Inferior parietal cortex (tissue), 1 donor: ENCODE data around the gene SMAD6.

Experiments used
- DNase-seq: peaks from one replicate; pipeline ENCODE4 v3.0.0-alpha.2; 2016; ENCODE audit errors: extremely low spot score

Gene SMAD6

DNA sequence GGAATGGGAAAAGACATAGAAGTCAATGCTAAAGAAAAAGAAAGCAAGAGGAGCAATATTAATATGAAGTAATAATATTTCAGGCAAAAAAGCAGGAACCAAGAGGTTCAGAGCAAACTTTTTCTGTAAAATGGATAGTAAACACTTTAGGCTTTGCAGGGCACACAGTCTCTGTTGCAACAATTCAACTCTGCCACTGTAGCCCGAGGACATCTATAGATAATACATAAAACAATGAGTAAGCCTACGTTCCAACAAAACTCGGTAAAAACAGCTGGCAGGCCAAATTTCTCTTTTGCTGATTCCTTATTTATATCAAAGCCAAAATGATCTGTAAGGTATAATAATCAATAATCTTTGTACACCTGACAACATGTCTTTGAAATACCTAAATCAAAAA lies 56.8 kb downstream of the SMAD6 start:
- no peak for DNase-seq

DNA sequence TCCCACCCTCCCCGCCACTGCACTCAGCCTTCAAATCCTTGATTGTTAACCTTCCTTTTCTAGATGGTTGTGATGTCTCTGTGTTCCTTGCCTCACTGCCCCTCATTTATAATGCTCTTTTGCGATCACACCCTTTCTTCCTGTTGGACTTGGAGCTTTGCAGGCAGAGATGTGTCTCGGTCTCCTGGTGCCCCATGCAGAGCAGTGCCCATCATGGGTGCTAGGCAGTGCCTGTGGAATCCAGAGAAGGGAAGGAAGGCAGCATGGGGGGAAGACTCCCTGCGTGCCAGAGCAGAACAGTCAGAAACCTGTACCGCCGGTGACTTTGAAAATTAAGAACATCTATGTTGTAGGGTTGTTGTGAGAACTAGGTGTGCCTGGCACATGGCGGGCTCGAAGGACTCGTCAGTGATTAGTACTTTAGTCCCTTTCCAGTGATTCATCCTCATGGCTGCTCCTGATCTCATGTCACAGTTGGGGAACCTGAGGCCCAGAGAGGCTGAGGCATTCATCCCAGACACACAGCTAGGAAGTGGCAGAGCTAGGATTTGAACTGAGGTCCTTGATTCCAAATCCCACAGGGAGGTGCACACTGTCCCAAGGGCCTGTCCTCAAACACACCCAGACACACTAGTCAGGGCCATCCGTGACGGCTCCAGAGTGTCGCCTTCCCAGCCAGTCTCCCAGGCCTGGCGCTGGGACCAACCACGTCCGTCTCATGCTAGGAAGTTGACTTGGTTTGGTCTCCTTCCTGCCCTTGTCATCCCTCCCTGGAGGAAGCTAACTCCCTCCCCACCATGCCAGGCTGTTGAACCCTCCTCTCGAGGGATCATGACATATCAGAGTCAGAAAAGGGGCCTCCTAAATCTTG lies 58.3 kb downstream of the SMAD6 start:
- DNase-seq = no peak

DNA sequence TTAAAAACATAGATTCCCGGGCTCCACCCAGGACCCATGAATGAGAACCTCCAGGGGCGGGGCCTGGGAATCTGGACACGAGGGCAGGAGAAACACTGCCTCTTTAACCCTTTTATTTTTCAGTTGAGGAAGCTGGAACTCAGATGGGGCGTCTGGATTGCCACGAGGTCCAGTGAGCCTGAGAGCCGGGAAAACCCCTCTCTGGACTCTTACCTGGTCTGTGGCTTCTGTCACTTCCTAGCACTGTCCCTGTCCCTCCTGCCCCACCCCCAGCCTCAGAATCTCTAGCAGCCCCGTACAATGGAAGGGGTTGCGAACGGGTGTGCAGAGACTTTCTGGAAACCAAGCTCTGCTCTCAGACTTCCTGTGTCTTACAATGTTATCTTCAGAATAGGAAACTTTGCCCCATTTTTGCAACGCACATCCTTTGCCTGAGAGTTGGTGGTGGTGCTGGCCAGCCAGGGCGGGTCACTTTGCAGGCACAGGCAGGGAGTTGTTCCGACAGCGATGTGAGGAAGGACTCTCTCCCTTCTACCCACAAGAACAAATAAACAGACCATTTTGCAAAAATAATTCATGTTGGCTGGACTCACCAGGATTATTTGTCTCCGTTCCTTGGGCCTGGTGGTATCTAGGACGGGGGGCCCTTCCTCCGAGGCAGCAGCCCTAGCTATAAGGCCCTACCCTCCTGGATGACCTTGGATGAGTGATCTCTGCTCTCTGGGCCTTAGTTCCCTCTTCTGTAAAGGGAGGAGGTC lies 59.1 kb downstream of the SMAD6 start:
- no peak for DNase-seq

DNA sequence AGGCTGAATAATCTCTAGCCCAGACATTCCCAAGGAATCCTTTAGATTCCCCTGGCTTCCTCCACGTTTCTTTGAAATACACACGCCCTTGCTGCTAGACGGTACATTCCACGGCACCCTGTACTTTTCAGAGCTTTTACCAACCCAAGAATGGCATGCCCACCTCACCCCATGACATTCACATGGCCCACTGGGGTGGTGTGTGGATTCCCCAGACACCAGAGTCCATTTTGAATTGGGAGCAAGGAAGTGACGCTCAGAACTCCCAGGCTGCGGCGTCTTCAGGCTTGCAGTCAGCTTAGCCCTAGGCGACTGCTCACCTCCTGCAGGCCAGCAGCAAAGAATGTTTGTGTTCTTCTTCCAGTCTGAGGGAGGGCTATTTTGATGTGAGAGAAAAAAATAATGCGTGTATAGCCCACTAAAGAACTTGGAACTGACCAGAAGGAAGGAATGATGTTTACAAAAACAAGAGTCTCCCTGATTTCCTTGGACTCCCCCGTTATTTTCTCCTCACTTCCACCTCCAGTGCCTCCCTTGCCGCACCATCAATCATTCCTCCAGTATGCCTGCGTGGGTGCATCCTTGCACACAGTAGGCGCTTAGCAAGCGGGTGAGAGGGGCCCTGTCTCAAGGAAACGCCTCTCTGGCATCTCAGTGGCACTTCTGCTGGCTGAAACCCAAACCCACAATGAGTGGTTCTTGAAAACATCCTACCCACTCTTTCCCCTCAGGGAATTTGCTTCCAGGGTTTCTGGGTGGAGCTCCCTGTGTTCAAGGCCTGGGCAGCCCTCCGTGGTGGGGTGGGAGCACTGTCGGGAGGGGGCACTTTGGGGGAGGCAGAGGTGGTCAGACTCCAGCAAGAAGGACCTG lies 59.9 kb downstream of the SMAD6 start:
- DNase-seq = no peak

DNA sequence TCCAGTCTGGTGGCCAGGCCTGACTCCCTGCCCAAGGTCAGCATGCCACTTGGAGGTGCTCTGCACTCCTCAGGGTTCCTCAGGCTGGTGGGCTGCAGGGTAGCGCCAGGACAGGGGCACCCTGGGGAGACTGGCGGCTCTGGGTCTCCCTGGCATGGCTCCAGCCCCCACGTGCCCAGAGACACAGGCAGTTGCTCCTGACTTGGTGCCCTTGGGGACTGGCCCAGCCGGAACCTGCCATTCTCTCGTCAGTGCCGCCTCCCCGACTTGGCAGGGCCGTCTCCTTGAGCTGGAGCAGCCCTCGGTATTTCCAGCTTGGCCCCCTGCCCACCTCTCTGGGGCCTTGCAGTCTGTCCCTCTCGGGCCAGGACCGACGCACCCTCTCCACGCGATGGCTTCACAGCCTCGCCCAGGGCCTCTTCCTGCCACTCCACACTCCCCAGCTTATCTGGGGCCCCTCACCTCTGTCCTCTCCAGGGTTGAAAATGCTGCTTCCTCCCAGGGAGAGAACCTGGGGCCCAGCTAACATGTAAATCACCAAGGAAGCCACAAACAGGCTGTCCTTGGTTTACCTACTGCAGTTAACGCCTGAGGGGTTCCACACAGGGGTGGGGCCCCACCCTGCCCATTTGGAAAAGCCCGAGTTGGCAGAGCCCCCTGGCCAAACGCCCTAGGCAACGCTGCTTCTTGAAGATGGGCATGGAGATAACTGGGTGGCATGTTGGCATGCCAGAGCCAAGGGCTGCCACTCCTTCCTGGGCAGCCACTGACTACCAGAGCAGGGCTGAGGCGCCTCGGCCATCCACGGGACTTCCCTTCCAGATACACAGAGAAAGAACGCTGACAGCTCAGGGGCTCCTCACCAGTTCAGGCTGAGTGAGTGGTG lies 61.4 kb downstream of the SMAD6 start:
- no peak for DNase-seq

DNA sequence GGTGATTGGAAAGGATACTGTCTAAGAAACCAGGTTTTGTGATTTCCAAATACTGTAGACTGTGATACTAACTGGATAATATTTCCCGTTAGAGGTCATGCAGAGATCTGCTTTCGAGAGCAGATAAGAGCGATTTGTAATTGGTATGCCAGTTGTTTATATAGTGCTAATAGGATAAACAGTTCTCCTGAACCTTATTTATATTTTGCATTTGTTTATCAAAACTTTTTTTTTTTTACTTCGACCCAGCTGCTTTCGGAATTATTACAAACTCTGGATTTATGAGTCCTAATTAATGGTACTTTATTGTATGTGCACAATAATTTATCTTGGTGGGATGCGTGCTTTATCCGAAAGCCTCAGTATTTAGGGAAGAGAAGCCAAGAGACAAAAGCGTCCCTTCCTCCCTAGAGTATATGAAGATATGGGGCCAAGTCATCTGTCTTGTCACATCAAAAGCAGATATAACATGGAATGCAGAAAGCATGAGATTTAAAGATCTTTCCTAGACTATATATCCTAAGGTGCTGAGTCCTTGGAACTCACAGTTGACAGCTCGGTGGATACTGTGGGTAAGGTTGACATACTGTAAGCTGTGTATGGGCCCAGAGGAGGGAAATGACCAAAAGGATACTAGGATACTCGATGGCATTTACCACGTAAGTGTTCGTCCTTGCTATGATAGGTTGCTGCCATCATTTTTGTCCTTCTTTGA lies 62.2 kb downstream of the SMAD6 start:
- no peak for DNase-seq

DNA sequence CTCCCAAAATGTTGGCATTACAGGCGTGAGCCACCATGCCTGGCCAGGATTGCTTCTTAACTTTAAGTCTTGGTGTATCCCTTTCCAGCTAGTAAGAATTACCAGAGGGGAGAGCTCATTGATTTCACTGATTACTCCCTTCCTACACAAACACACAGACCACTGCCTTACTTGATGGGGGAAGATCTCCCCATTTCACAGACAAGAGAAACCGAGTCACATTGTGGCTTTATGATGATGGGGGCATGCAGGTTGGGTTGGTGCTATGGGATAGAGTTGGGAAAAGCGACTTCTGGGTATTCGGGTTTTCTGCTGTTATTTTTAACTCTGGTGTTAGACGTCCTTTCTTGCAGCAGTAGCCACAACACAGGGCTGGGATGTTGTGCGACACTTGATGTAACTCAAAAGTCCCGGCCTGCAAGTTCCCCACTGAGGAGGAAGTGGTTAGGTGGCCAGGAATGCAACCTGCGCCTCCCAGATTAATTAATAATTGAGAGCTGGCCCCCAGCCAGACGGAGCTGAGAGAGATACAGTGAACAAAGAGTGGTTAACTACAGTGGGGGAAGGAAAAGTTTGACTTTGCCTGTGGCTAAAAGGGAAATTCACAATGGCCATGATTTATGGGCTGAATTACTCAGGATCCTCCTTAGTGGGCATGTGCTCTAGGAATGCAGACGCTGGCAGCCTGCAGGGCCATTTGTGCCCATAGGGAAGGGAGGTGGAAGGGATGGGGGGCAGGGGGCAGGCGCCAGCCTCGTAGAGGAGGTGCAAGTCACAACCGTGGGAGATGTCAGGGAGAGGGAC lies 63.6 kb downstream of the SMAD6 start:
- no peak for DNase-seq

DNA sequence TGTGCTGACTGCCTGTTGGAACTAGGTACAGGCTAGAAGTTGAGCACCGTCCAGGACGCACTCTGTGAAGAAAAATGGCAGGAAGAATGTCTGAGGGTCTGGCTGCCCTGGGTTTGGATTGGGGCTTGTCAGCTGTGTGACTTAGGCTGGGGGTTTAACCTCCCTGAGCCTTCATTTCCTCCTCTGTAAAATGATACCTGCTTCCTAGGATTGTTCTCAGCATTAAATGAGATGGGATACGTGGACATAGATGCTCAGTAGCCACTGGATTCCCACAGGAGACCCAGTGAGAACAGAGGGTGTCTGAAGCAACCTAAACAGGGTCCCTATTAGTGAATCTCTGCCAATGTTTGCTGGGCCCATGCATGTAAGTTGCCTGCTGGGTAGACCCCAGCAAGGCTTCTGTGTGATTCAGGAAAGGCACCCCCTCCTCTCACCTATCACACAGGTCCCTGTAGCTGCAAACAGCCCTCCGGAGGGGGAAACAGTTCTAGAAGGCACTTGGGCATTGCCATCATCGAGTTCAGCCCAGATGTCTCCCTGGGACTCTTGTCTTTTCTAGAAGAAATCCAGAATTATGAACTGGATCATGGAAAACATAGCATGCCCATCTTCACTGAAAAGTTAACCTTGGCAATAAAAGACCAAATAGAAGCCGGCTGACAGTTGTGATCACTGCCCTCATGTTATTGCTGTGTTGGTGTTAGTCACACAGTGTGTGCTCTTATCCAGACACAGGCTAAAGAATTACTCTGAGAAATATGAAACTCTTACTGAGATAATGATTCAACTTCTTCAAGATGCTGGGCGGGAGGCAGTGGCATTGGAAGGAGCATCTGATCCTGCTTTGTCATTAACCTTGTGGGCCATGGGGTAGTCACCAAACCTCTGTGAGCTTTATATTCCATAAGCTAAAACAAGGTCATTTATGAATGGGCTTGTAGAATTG lies 64.5 kb downstream of the SMAD6 start:
- DNase-seq = no peak

DNA sequence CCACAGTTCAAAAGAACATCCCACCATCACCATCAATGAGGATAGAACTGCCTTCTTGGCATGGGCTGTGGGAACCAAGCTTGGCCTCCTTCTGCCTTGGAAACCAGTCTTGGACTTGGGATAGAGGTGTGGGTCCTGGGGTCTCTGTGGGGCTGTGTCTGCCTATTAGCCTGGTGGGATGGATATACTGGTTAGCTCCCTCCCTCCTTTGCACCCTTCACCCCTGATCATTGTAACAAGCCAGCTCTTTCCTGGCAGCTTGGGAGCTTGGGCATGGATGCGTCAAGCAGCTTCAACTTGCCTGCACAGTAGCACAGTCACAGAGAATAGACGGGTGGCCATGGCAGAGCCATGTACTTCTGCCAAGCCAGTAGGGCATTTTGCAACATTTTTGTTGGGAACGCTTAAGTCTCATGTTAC lies 65.2 kb downstream of the SMAD6 start:
- no peak for DNase-seq

DNA sequence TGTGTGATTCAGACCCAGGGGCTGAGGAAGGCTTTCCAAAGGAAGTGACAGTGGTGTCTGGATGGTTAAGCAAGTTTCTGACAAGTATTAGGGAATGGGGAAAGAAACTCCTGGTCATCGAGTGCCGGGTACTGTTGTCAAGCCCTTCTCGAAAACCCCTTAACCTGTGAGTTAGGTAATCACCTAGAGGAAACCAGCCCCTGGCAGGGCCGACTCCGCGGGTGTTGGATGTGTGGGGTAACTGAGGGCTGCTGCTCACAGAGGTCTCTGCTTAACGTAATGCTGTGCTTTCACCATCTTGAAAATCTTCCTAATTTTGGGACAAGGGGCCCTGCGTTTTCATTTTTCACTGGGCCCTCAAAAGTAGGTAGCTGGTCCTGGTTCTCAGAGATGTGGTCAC lies 67.0 kb downstream of the SMAD6 start:
- no peak for DNase-seq

DNA sequence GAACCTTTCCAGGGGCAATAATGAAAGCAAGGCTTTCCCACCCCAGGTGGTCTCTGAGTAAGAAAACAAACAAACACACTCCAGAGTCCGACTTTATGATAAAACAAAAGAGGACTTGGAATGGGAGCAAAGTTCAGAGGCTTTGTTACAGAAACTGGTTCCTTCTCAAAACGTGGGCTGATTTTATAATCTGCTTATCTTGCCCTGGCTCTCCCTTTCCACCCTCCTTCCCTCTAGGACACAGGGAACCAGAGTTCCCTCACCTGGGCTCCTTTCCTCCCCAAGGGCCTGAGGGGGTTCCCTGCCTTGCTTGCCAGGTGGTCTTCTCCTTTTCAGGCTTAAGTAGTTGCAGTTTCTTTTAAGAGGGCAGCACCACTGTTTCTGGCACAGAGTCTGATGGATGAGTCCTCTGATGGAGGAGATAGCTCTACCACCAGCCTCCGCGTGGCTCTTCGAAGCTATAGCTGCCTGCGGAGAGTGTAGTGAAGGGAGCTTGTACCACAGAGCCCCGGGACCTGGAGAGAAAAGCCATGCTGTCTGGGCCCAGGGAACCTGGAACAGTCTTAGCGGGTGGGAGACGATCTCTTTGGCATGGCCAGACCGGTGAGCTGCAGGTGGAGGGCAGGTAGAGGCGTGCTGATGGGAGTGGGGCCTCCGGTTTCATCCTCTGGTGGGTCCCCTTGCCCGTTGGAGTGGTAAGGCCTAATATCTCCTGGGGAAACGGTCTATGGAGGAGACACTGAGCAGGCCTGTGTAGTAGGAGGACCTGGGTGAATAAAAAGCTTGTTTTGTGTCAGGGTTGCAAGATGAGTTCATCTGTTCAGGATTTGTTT lies 68.7 kb downstream of the SMAD6 start:
- DNase-seq = no peak

DNA sequence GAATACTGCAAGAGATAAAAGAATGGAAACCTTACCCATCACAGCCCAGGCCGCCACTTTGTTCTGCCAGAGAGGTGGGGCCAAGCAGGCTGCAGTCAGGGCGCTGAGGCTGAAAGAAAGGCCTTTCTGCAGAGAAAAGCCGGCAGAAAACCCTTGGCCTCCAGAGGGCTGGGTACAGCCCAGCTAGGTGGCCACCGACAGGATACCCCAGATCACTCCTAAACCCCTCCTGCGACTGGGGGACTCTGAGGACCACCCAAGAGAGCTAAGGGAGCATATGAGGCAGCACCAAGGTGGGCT lies 69.3 kb downstream of the SMAD6 start:
- DNase-seq = no peak

DNA sequence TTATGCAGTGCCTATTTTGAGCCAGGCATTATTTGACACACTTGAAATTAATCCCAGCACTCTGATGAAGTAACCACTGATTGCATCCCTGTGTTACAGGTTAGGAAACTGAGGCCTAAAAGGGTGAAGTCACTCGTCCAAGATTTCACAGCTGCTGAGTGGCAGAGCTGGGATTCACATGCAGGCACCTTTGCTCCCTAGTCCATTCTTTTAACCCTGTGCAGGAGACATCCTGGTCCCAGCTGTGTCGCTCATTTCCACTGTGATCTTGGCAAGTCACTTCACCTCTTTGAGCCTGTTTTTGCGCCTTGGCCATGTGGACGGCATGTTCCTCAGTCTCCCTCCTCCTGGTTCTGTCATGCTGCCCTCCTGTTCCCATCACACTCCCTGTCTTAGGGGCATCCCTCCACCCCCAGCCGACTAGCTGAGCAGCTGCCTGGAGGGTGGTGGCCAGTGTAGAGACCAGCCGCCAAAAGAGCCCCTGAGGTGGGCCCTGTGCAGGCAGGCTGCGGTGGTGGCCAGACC lies 70.6 kb downstream of the SMAD6 start:
- no peak for DNase-seq

DNA sequence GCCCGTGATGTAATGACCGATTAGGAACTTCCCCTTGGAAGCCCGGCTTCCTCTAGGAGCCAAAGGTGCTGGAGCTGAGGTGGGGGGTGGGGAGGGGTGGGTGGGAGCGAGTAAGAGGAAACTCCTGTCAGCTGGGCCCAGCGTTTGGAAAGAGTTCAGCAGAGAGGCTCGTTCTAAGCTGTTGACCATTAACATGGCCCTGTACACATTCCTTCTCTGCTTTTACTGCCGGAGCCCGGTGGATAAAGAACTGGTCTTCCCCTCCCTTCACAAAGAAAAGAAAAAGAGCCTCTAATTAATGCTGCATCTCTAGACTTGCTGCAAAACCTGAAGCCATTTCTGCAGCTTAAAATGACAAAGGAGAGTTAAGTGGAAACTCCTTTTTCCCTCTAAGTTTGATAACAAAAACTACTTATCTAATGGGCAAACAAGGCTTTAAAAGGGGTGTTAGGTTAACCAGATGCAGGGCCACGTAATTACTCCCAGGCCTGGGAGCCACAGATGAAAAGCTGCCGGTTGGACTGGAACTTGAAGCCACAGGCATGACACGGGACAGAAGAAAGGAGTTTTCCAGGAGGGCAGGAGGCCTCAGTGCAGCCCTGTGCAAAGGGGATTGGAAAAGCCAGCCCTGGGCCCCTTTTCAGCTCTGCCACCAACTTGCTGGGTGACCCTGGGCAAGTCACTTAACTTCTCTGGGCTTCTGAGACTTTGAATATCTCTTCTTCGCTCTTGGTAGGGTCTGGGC lies 71.3 kb downstream of the SMAD6 start:
- no peak for DNase-seq

DNA sequence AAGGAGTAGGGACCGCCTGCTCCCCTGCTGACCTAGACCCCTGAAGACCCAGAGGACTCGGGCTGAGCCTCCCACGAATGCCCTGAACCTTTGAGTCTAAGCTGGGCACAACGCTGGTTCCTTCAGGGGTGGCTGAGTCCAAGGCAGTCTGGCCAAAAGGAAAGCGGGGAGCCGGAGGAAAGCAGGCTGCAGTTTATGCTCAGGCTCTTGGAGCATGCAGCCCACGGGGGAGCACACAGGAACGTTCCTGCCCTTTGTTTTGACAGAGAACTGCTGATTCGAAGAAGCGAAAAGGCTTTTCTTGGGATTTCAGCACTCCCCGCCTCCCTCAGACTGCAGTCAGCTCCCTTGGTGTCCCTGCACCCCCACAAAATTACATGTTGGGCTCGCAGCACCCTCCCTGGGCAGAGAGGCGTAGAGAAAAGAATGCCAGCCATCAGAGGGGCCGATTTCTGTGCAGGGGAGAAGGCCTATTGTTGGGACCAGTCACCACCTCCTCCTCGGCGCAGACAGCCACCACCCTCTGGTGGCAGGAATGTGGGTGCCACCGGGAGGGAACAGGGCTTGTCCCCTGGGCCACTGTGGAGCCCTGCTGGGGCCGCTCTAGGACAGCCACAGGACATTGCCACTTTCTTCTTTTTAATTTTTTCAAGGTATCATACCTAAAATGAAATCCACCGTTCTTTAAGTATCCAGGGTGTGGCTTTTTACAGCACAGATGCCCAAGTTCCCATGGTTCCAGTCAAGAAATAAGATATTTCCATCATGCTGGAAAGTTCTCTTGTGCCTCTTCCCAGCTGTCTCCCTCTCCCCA lies 72.2 kb downstream of the SMAD6 start:
- peak; percentile 72 for DNase-seq
